Panc1 (cell line): ENCODE results near the gene RASGRF2. TPM values are rescaled to one million over a fixed set of nuclear protein-coding genes. Genes with fewer than 3 reads are reported as not detected.

Experiments
- ATAC-seq: fragments of 200-7000 bp; cut with Tn5 transposase; 2 replicates; pipeline ENCODE4 v1.9.1; 2020; ENCODE audit warnings: mild to moderate bottlenecking, moderate library complexity
- BruUV-seq: library from RNA; stranded (reverse); fragments of 400-500 nt; replicated peaks from 2 replicates; lab custom pipeline; 2021; lab: Mats Ljungman, UMichigan
- CTCF ChIA-PET: fragments of 300-600 bp; sonication (Branson Sonifier 250); formaldehyde crosslinking; loops from one replicate; lab custom pipeline; 2022; ENCODE audit warnings: antibody characterized with exemption; lab: Charles Lee
- POLR2A ChIA-PET: fragments of 300-600 bp; sonication (Branson Sonifier 250); formaldehyde crosslinking; loops from one replicate; lab custom pipeline; 2022; ENCODE audit warnings: antibody characterized with exemption; lab: Charles Lee
- DNase-seq: peaks from one replicate; pipeline ENCODE4 v3.0.0-alpha.2; 2010; ENCODE audit warnings: low read depth, low spot score
- H3K27ac ChIP-seq: 2 replicates; pipeline ENCODE4 v1.5.1; 2011; ENCODE audit warnings: mild to moderate bottlenecking, low read length, inconsistent platforms
- H3K27me3 ChIP-seq: fragments of 200-500 bp; sonication (Bioruptor generic); 2 replicates; pipeline ENCODE4 v1.6.0; 2014; ENCODE audit warnings: low read length, inconsistent platforms; ENCODE audit not compliant: control insufficient read depth, insufficient read depth
- H3K36me3 ChIP-seq: fragments of 200-500 bp; sonication (Bioruptor generic); 2 replicates; pipeline ENCODE4 v1.5.1; 2014; ENCODE audit warnings: inconsistent platforms, mild to moderate bottlenecking, low read length, moderate library complexity; ENCODE audit not compliant: control insufficient read depth, insufficient read depth
- H3K4me1 ChIP-seq: 2 replicates; pipeline ENCODE4 v1.5.1; 2011; ENCODE audit warnings: inconsistent platforms, mild to moderate bottlenecking, low read length, moderate library complexity; ENCODE audit not compliant: control insufficient read depth, insufficient read depth
- H3K4me3 ChIP-seq, 2 experiments: 2 replicates each; pipeline ENCODE4 v1.5.1; 2011 to 2012; ENCODE audit warnings: low read depth in 2 of 2, low read length in 2 of 2, mild to moderate bottlenecking in 2 of 2, inconsistent platforms in 1 of 2, moderate library complexity in 1 of 2
- H3K9me3 ChIP-seq: fragments of 200-500 bp; sonication (Bioruptor generic); 2 replicates; pipeline ENCODE4 v1.5.1; 2014; ENCODE audit warnings: low read depth, mild to moderate bottlenecking, inconsistent platforms, low read length, moderate library complexity; ENCODE audit not compliant: control insufficient read depth, insufficient read depth
- CTCF ChIP-seq: fragments of 450-650 bp; IDR thresholded peaks from 2 replicates; pipeline ENCODE4 v1.5.1; 2017; ENCODE audit warnings: mild to moderate bottlenecking
- POLR2AphosphoS5 ChIP-seq: IDR thresholded peaks from 2 replicates; pipeline ENCODE4 v1.6.1; 2012; ENCODE audit warnings: mild to moderate bottlenecking, low read depth, low read length, moderate library complexity
- SIN3A ChIP-seq: IDR thresholded peaks from 2 replicates; pipeline ENCODE4 v1.6.1; 2012; ENCODE audit warnings: low read depth, mild to moderate bottlenecking, low read length, moderate library complexity, borderline replicate concordance; ENCODE audit not compliant: insufficient read depth
- TCF7L2 ChIP-seq: IDR thresholded peaks from 2 replicates; pipeline ENCODE4 v1.6.1; 2011; ENCODE audit warnings: mild to moderate bottlenecking, low read depth, low read length, inconsistent platforms
- in situ Hi-C: cut with HindIII; loops from 2 replicates; pipeline ENCODE4 v1.10.0; 2016; ENCODE audit warnings: low sequenced_read_pairs, low pct_unique_long_range_greater_than_20kb
- intact Hi-C: fragments of 100-400 bp; cut with micrococcal nuclease; formaldehyde crosslinking; loops from one replicate; pipeline ENCODE4 v1.10.0; 2022; ENCODE audit not compliant: unreplicated experiment
- total RNA-seq: library from RNA; stranded (reverse); gene quantifications from one replicate; pipeline ENCODE4 v1.2.1, GENCODE V29; 2021; ENCODE audit not compliant: unreplicated experiment
- TF ChIP-seq, protein P1 (sequence below), 2 experiments: IDR thresholded peaks; 2 replicates each; pipeline ENCODE4 v1.6.1; 2011 to 2012; ENCODE audit warnings: low read depth in 2 of 2, control low read depth in 1 of 2, low read length in 1 of 2, mild to moderate bottlenecking in 1 of 2, moderate library complexity in 1 of 2; ENCODE audit not compliant: insufficient read depth in 1 of 2

RASGRF2 gene
- total RNA-seq, 1 experiment from 2014 or later = 4.7 TPM

DNA sequence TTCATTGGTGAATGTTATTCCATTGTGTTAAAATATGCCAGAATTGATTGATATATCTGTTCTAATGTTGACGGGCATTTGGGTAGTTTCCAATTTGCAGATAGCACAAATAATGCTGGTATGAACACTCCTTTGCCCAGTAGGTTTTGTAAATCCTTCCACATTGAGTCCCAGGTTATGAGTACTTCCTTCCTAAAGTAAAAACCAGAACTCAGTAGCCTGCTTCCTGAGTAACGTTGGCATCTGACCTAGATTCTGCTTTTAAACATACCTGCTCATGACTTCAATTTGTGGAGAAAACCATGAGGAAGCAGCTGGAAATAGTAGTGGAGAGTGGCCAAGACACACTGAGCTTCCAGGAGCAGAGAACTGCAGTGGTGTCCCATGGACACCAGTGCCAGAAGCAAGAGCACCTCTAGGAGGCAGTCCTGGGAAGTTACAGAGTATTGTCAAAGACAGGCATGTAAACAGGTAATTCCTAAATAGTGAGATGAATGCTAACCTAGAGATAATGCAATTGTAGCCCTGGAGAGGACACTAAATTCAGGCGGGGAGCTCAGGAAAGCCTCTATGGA lies 24.3 kb upstream of the RASGRF2 start:
- no peaks in the 10 kb centered on the region for H3K9me3 ChIP-seq
- H3K4me3 ChIP-seq = no peak overlapping the region
- TF ChIP-seq, protein P1, sequence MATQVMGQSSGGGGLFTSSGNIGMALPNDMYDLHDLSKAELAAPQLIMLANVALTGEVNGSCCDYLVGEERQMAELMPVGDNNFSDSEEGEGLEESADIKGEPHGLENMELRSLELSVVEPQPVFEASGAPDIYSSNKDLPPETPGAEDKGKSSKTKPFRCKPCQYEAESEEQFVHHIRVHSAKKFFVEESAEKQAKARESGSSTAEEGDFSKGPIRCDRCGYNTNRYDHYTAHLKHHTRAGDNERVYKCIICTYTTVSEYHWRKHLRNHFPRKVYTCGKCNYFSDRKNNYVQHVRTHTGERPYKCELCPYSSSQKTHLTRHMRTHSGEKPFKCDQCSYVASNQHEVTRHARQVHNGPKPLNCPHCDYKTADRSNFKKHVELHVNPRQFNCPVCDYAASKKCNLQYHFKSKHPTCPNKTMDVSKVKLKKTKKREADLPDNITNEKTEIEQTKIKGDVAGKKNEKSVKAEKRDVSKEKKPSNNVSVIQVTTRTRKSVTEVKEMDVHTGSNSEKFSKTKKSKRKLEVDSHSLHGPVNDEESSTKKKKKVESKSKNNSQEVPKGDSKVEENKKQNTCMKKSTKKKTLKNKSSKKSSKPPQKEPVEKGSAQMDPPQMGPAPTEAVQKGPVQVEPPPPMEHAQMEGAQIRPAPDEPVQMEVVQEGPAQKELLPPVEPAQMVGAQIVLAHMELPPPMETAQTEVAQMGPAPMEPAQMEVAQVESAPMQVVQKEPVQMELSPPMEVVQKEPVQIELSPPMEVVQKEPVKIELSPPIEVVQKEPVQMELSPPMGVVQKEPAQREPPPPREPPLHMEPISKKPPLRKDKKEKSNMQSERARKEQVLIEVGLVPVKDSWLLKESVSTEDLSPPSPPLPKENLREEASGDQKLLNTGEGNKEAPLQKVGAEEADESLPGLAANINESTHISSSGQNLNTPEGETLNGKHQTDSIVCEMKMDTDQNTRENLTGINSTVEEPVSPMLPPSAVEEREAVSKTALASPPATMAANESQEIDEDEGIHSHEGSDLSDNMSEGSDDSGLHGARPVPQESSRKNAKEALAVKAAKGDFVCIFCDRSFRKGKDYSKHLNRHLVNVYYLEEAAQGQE (IDR thresholded peaks at IDR 0.05; ENCODE audit: insufficient read depth in 1 of 2, low read depth in 2 of 2, low read length in 1 of 2) = no peak
- TF ChIP-seq CTCF (peak; percentile 36; the same call in 1 of the 2 replicates), SIN3A (no peak)
- H3K27ac ChIP-seq = no peak overlapping the region
- POLR2A ChIA-PET = no interaction called here
- CTCF ChIA-PET = no interaction called here
- ATAC-seq (no peak), DNase-seq (no peak)
- no TSS peak for BruUV-seq
- no peaks in the 10 kb centered on the region for H3K27me3 ChIP-seq
- no peaks in the 10 kb centered on the region for H3K36me3 ChIP-seq
- intact Hi-C loops (no loop called here), in situ Hi-C loops (no loop called here)
- no peaks in the 10 kb centered on the region for H3K4me1 ChIP-seq

DNA sequence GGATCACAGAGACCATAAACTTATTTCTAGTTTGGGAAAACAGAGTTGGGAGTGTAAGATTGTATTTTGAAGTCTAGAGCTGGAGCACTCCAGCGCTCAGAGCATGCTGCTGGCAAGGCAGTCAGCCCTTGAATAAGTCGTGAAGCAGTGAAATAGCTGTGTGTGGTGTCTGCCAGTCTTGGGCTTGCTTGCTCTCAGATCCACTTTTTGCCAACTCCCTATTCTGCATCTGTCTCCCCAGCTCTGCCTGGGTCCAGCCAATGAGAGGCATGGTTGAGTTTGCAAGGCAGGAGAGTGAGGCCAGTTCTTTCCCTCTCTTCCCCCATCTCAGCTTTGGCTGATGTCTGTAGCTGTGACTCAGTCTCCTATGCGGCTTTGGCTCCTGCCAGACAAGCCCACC lies 23.3 kb upstream of the RASGRF2 start:
- Histone ChIP-seq H3K4me1 (no peaks in the 10 kb centered on the region), H3K9me3 (no peaks in the 10 kb centered on the region), H3K4me3 (no peak overlapping the region), H3K27ac (no peak overlapping the region), H3K27me3 (no peaks in the 10 kb centered on the region), H3K36me3 (no peaks in the 10 kb centered on the region)
- CTCF ChIA-PET = no interaction called here
- POLR2A ChIA-PET = no interaction called here
- in situ Hi-C loops = no loop called here
- DNase-seq (no peak), ATAC-seq (no peak)
- no TSS peak for BruUV-seq
- intact Hi-C loops = no loop called here
- TF ChIP-seq TCF7L2 = no peak
- no peak for TF ChIP-seq SIN3A
- no peak for TF ChIP-seq POLR2AphosphoS5
- TF ChIP-seq, protein P1 (IDR thresholded peaks at IDR 0.05; ENCODE audit: insufficient read depth in 1 of 2, low read depth in 2 of 2, low read length in 1 of 2) = no peak
- TF ChIP-seq CTCF = no peak
